Endothelial cell of umbilical vein (primary cell): Measurements from ENCODE around the gene ALOXE3. TPM values are rescaled to one million over a fixed set of nuclear protein-coding genes. Genes with fewer than 3 reads are reported as not detected.

Experiments
- BruUV-seq: library from RNA; stranded (reverse); fragments of 400-500 nt; replicated peaks from 2 replicates; lab custom pipeline; 2021; lab: Mats Ljungman, UMichigan
- CTCF ChIA-PET: fragments of 300-600, 350-600 bp; sonication (Branson Sonifier 250); formaldehyde crosslinking; loops from one replicate; lab custom pipeline; 2021; ENCODE audit warnings: antibody characterized with exemption, inconsistent platforms; lab: Charles Lee
- POLR2A ChIA-PET: fragments of 300-600, 350-600 bp; sonication (Branson Sonifier 250); formaldehyde crosslinking; loops from one replicate; lab custom pipeline; 2021; ENCODE audit warnings: antibody characterized with exemption, inconsistent platforms; lab: Charles Lee
- DNase-seq: peaks from one replicate; pipeline ENCODE4 v3.0.0-alpha.2; 2011; ENCODE audit warnings: low read depth, low spot score
- FAIRE-seq: peaks from 2 replicates; lab custom pipeline; 2011; peaks lifted over from hg19 to GRCh38; lab: Jason Lieb, UNC
- H2AFZ ChIP-seq: 2 replicates; pipeline ENCODE4 v1.6.0; 2012; ENCODE audit warnings: low read depth, low read length, control low read depth, inconsistent platforms
- H3K27ac ChIP-seq: 2 replicates; pipeline ENCODE4 v1.5.1; 2011; ENCODE audit warnings: low read depth, mild to moderate bottlenecking, control low read depth, low read length, moderate library complexity; ENCODE audit not compliant: insufficient read depth
- H3K27me3 ChIP-seq, 2 experiments: 2 replicates each; pipeline versions ENCODE4 v1.6.0 to v1.6.1; 2011; ENCODE audit warnings: low read length in 2 of 2, mixed read lengths in 1 of 2; ENCODE audit not compliant: control insufficient read depth in 2 of 2, insufficient read depth in 2 of 2
- H3K36me3 ChIP-seq, 2 experiments: 2 replicates in 1 of 2; 3 replicates in 1 of 2; pipeline ENCODE4 v1.5.1; 2011; ENCODE audit warnings: low read length in 2 of 2, mild to moderate bottlenecking in 1 of 2, moderate library complexity in 1 of 2; ENCODE audit not compliant: control insufficient read depth in 2 of 2, insufficient read depth in 2 of 2; ENCODE audit errors: extremely low read depth in 1 of 2
- H3K4me1 ChIP-seq: 3 replicates; pipeline ENCODE4 v1.5.1; 2011; ENCODE audit warnings: mild to moderate bottlenecking, low read length; ENCODE audit not compliant: control insufficient read depth, insufficient read depth; ENCODE audit errors: extremely low read depth
- H3K4me2 ChIP-seq: 2 replicates; pipeline ENCODE4 v1.6.1; 2011; ENCODE audit warnings: low read length, control low read depth, mixed read lengths; ENCODE audit not compliant: insufficient read depth
- H3K4me3 ChIP-seq, 3 experiments: fragments of 200-600 bp in 1 of 3; sonication (generic), shearing (Covaris generic) in 1 of 3; replicated peaks in 1 of 3; 2 replicates each; pipeline ENCODE4 v1.5.1; 2011 to 2016; ENCODE audit warnings: control low read depth in 3 of 3, low read length in 3 of 3, mild to moderate bottlenecking in 2 of 3, inconsistent platforms in 1 of 3, low read depth in 1 of 3, moderate library complexity in 1 of 3; ENCODE audit not compliant: insufficient read depth in 1 of 3
- H3K79me2 ChIP-seq: 2 replicates; pipeline ENCODE4 v1.6.0; 2012; ENCODE audit warnings: low read length, inconsistent platforms; ENCODE audit not compliant: control insufficient read depth, insufficient read depth
- H3K9ac ChIP-seq: replicated peaks from 2 replicates; pipeline ENCODE3; 2011; ENCODE audit warnings: low read length, control low read depth; ENCODE audit not compliant: insufficient read depth; ENCODE audit errors: extremely low read depth
- H3K9me1 ChIP-seq: replicated peaks from 3 replicates; pipeline ENCODE4 v1.6.0; 2011; ENCODE audit warnings: mild to moderate bottlenecking, low read length; ENCODE audit not compliant: control insufficient read depth, insufficient read depth; ENCODE audit errors: extremely low read depth
- H3K9me3 ChIP-seq: replicated peaks from 2 replicates; pipeline ENCODE4 v1.5.1; 2012; ENCODE audit warnings: low read length, inconsistent platforms; ENCODE audit not compliant: control insufficient read depth, insufficient read depth
- H4K20me1 ChIP-seq: replicated peaks from 2 replicates; pipeline ENCODE3; 2011; ENCODE audit warnings: mild to moderate bottlenecking, low read length; ENCODE audit not compliant: control insufficient read depth, insufficient read depth; ENCODE audit errors: extremely low read depth
- EZH2 ChIP-seq: IDR thresholded peaks from 2 replicates; pipeline ENCODE4 v1.6.1; 2012; ENCODE audit warnings: borderline replicate concordance, low read depth, mild to moderate bottlenecking, moderate library complexity, low read length, inconsistent platforms; ENCODE audit not compliant: severe bottlenecking
- JUN ChIP-seq: IDR thresholded peaks from 2 replicates; pipeline ENCODE4 v1.6.1; 2011; ENCODE audit warnings: borderline replicate concordance, low read depth; ENCODE audit not compliant: insufficient read length, insufficient read depth
- MAX ChIP-seq: IDR thresholded peaks from 2 replicates; pipeline ENCODE4 v1.6.1; 2011; ENCODE audit not compliant: insufficient read depth, insufficient read length
- POLR2A ChIP-seq: IDR thresholded peaks from 2 replicates; pipeline ENCODE4 v1.6.1; 2012; ENCODE audit warnings: low read depth, mild to moderate bottlenecking, control low read depth, low read length
- dilution Hi-C: fragments of 300-500 bp; cut with MboI; formaldehyde crosslinking; loops from one replicate; pipeline ENCODE4 v1.15.0; 2019; ENCODE audit warnings: low sequenced_read_pairs; ENCODE audit not compliant: extremely low pct_ligation_motif_present
- intact Hi-C: fragments of 100-400 bp; cut with micrococcal nuclease; formaldehyde crosslinking; loops from one replicate; pipeline ENCODE4 v1.10.0; 2022
- polyA plus RNA-seq, 4 experiments: library from polyadenylated mRNA; depleted of rRNA in 3 of 4; stranded (reverse) in 3 of 4; unstranded in 1 of 4; fragments of >200 nt; gene quantifications; 2 replicates each; pipeline versions ENCODE4 v1.2.1 to v1.2.3, GENCODE V29; 2011 to 2012; ENCODE audit warnings: missing spikeins in 1 of 4
- total RNA-seq: library from RNA; stranded (reverse); gene quantifications from 2 replicates; pipeline ENCODE4 v1.2.3, GENCODE V29; 2021
- TF ChIP-seq, protein P1 (sequence below), 2 donors: IDR thresholded peaks; 1 replicate in 1 of 2; 2 replicates in 1 of 2; pipeline ENCODE4 v1.5.1; 2011; ENCODE audit warnings: low read length in 2 of 2, mild to moderate bottlenecking in 2 of 2, moderate library complexity in 2 of 2, control low read depth in 1 of 2, inconsistent platforms in 1 of 2, low read depth in 1 of 2; ENCODE audit not compliant: insufficient read depth in 1 of 2; ENCODE audit errors: extremely low read depth in 1 of 2

ALOXE3 gene
- total and polyA plus RNA-seq, 2 donors (not counting 3 experiments of a cell fraction or from before 2014, with no cell fraction given), result 0.01 TPM; not detected in 1

DNA sequence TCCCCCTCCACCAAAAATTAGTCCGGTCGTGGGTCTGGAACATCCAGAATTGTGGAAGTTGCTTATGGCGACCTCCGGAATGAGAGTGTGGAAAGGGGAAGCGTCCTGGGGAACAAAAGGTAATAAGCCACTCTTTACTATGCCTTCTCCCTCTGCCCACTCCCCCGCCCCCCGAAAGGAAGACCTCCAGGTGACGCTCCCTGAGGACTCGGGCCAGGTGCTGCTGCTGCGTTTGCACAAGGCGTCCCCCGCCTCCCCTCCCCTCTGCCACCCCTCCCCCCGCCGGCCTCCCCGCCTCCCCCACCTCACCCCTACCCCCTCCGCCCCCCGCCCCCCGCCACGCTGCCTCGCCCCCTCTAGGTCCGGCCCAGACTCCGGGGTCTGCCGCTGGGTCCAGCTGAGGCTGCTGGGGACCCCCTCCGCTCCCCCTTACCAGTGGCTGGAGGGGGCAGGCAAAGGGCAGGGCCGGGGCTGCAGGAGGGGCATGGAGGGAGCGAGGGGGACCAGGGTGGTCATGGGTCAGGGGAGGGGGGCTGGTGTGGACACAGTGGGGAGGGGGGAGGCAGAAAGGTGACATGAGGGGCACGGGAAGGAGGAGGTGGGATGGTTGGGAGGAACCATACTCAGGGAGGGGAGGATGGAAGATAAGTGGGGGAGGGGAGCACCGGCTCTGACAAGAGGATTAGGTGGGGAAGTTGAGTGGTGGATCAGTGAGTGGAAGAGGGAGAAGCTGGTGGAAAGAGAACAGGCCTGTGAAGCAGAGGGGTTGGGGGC is 54.4 kb downstream of the ALOXE3 start:
- peaks cover 48 to 50% of the 10 kb centered on the region in 2 experiments for H3K27me3 ChIP-seq
- no peak overlapping the region for H3K27ac ChIP-seq
- no peaks in the 10 kb centered on the region for H3K36me3 ChIP-seq
- no peaks in the 10 kb centered on the region for H3K9me1 ChIP-seq
- dilution Hi-C loops, result no loop called here
- H3K4me1 ChIP-seq, result peaks cover 8% of the 10 kb centered on the region
- no peaks in the 10 kb centered on the region for H4K20me1 ChIP-seq
- ChIA-PET CTCF (interaction anchor here (11.0 kb wide), 1 partner anchor 11 kb away, joined by 158 read pairs; no protein-coding TSS in a partner anchor), POLR2A (no interaction called here)
- no peaks in the 10 kb centered on the region for H3K79me2 ChIP-seq
- no peak overlapping the region for H3K4me2 ChIP-seq
- no peak overlapping the region for H2AFZ ChIP-seq
- FAIRE-seq (no peak), DNase-seq (no peak)
- TF ChIP-seq EZH2 (no peak), POLR2A (no peak), MAX (no peak), JUN (no peak)
- TF ChIP-seq, protein P1, sequence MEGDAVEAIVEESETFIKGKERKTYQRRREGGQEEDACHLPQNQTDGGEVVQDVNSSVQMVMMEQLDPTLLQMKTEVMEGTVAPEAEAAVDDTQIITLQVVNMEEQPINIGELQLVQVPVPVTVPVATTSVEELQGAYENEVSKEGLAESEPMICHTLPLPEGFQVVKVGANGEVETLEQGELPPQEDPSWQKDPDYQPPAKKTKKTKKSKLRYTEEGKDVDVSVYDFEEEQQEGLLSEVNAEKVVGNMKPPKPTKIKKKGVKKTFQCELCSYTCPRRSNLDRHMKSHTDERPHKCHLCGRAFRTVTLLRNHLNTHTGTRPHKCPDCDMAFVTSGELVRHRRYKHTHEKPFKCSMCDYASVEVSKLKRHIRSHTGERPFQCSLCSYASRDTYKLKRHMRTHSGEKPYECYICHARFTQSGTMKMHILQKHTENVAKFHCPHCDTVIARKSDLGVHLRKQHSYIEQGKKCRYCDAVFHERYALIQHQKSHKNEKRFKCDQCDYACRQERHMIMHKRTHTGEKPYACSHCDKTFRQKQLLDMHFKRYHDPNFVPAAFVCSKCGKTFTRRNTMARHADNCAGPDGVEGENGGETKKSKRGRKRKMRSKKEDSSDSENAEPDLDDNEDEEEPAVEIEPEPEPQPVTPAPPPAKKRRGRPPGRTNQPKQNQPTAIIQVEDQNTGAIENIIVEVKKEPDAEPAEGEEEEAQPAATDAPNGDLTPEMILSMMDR (IDR thresholded peaks at IDR 0.05; ENCODE audit: extremely low read depth in 1 of 2, insufficient read depth in 1 of 2, low read depth in 1 of 2, low read length in 2 of 2), result no peak
- BruUV-seq, result no TSS peak
- intact Hi-C loops, result no loop called here
- H3K4me3 ChIP-seq, result no peak overlapping the region
- H3K9ac ChIP-seq, result no peak overlapping the region
- no peaks in the 10 kb centered on the region for H3K9me3 ChIP-seq
